OCI-LY1 (cell line): ENCODE measurements around the gene MTG2.

Experiments
- CTCF ChIP-seq: fragments of 200-600 bp; sonication (generic), shearing (Covaris generic); IDR thresholded peaks from 2 replicates; pipeline ENCODE4 v1.5.1; 2017; ENCODE audit warnings: mild to moderate bottlenecking, antibody characterized with exemption, low read length, moderate library complexity, mixed read lengths
- EZH2 ChIP-seq: fragments of 200-600 bp; sonication (generic), shearing (Covaris generic); IDR thresholded peaks from 2 replicates; pipeline ENCODE4 v1.8.0; 2017; ENCODE audit warnings: borderline replicate concordance, mixed run types, mild to moderate bottlenecking, antibody characterized with exemption, low read length, moderate library complexity, mixed read lengths

GRCh38 chr20:62162765-62163484 is 19.9 kb upstream of the MTG2 start:
- TF ChIP-seq EZH2 (no peak), CTCF (no peak)
